ENCODE data around the gene CACNG4.
"Not testable (repeated sequence)": the region's sequence is repeated elsewhere in the genome, so short reads cannot be mapped to it uniquely, and the experiment has no call there.

Gene CACNG4

GRCh38 chr17:66964930-66965800, 658 bp downstream of the CACNG4 start:
- DNase-seq (ENCODE audit: low read depth), result no peak

DNA sequence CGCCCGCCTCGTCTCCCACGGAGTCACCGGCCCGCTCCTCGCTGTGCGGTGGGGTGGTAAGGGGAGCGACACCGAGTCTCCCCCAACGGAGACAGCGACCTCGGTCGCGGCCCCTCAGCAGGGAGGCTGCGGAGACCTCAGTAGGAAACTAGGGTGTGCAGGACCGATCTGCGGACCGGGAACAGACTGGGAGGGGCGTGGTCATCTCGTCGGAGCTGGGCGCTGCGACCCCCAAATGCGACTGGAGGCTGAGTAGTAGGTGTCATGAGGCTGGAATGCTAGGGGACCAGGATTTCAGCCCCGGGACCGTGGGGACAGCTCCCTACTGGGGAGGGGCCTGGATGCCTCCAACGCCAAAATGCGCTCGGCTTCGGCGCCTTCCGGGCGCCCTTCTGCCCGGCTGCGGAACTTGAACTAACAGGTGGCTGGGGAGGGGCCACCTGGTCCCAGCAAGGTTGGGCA, 1.3 kb downstream of the CACNG4 start:
- no peak for DNase-seq (ENCODE audit: low read depth)

DNA sequence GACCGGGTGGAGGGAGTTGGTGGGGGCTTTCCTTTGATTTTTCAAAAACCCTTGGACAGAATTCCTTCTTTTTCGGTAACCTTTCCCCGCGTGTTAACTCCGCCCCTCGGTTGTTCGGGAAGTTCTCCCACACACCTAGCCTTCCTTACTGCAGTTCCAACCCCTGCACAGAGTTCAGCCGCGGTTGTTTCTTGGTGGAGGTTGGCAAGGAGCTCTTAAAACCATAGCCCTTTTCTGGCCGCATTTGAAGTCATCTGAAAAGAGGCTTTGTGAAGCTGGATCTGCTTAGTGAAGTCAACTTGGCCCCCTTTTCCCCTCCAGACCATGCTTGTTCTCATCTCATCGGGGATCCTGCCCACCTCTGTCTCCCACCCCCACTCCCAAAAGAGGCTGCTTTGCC, 1.8 kb downstream of the CACNG4 start:
- no peak for DNase-seq (ENCODE audit: low read depth)

DNA sequence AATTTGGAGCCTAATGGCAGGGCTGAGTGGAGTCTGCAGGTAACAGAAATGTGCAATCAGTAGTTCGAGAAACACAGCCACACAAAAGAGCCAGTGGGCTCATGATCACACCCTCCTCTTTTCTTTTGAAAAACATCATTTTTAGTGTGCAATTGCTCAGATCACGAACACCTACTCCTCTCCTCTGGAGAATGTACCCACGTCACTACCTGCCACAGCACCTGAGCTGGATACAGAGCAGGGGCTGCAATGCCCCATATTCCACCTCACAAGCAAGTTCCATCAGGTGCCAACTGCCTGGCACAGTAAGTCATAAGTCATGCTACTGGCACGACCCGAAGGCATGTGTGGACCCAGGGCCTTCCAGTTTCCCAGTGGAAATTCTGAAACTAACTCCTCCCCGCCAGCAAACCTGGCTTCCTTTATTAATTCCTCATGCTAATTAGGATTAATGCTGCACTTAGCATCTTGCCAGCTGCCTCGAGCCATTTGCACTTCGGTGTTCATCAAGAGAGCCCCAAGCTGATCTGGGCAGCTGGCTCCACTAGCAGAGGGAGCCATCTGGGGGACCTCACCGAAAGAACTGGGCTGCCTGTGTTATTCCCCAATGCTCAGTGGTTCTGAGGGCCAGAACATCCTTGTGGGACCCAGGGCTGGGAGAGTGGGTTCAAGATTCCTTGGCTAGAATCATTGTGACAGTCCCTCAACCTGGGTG, 2.4 kb downstream of the CACNG4 start:
- no peak for DNase-seq (ENCODE audit: low read depth)

- no peak for DNase-seq (ENCODE audit: low read depth)
Observed at GRCh38 chr17:66967837-66968543, 3.5 kb downstream of the CACNG4 start.

- no peak for DNase-seq (ENCODE audit: low read depth)
Observed at GRCh38 chr17:66968916-66969315, 4.4 kb downstream of the CACNG4 start.

DNA sequence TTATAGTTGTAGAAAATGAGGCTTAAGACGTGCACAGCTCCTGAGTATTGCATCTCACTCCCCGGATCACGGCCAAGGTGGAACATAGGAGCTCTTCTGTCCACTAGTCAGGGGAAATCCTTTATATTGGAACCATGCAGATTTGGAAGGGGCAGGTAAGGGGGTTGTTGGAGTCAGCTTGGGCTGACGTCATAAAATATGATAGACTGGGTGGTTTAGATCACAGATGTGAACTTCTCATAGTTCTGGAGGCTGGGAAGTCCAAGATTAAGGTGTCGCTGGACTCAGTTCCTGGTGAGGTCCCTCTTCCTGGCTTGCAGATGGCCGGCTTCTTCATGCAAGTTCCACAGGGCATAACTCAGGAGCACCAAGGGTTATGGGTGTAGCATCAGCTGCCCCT, 5.6 kb downstream of the CACNG4 start:
- DNase-seq (ENCODE audit: low read depth), result no peak

GRCh38 chr17:66970797-66971196, 6.3 kb downstream of the CACNG4 start:
- DNase-seq (ENCODE audit: low read depth), result no peak

DNA sequence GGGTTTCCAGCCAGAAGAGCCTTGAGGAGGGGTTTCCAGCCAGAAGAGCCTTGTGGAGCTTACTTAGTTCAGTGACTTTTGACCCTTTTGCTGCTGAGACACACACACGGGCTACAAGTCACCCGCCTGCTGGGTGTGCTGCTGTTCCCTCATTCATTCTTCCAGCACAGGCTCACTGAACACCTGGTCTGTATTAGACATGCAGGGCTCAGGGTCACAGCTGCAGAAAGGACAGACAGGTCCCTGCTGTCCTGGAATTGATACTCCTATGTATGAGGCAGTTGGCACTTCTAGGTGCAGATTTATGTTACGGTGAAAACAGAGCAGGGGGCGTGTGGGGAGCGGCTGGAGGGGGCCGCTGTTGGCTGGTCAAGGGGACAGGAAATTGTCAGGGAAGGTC, 6.8 kb downstream of the CACNG4 start:
- no peak for DNase-seq (ENCODE audit: low read depth)

DNA sequence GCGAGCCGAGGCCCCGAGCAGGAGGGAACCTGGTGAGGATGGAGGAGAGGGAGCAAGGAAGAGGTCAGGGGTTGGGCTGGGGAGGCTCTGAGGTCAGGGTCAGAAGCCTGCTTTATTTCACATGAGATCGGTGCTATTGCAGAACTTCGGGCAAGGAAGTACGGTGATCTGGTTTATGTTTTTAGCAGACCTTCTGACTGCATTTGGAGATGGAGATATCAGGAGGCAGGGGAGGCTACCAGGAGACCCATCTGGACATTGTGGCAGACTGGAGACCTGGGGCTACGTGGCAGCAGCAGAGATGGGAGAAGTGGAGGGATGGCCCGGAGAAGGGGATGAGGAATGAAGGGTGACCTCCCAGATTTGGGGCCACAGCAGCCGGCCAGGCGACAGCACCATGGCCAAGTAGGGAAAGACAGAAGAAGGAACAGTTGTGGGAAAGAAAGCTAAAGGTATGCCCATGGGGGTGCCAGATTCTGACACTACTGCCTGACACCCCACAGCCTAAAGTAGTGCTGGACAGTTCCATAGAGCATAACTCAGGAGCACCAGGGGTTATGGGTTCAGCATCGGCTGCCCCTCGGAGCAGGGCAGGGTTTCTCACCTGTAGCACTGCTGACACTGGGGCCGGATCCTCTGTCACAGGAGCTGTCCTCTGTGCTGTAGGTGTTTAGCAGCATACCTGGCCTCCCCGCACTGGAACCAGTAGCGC, 7.4 kb downstream of the CACNG4 start:
- DNase-seq (ENCODE audit: low read depth), result no peak

DNA sequence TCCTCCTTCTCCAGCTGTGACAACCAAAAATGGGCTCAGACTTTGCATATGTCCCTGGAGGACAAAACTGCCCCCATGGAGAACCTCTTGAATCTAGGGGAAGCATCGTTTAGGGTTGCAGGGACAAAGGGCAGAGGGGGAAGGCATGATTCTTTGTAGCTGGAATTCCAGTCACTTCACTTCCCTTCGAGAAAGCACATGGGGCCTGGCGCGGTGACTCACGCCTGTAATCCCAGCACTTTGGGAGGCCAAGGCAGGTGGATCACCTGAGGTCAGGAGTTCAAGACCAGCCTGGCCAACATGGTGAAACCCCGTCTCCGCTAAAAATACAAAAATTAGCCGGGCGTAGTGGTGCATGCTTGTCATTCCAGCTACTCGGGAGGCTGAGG, 7.9 kb downstream of the CACNG4 start:
- DNase-seq (ENCODE audit: low read depth), result not testable (repeated sequence)

DNA sequence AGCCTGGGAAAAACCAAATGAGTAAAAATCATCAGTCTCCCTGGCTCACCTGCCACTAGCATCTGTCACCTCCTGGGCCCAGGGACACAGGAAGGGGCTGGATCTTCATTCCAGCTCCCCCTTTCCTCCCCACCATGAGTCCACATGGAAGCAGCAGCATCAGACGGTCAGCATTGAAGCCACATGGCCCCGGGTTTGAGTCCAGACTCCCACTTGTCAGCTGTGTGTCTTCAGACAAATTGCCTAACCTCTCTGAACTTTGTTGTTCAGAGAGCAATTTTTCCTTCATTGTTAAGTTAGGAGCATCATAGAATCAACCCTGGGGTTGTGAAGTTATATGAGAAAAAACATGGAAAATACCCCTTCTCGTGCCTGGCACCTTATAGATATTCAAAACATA, 10.7 kb downstream of the CACNG4 start:
- no peak for DNase-seq (ENCODE audit: low read depth)

DNA sequence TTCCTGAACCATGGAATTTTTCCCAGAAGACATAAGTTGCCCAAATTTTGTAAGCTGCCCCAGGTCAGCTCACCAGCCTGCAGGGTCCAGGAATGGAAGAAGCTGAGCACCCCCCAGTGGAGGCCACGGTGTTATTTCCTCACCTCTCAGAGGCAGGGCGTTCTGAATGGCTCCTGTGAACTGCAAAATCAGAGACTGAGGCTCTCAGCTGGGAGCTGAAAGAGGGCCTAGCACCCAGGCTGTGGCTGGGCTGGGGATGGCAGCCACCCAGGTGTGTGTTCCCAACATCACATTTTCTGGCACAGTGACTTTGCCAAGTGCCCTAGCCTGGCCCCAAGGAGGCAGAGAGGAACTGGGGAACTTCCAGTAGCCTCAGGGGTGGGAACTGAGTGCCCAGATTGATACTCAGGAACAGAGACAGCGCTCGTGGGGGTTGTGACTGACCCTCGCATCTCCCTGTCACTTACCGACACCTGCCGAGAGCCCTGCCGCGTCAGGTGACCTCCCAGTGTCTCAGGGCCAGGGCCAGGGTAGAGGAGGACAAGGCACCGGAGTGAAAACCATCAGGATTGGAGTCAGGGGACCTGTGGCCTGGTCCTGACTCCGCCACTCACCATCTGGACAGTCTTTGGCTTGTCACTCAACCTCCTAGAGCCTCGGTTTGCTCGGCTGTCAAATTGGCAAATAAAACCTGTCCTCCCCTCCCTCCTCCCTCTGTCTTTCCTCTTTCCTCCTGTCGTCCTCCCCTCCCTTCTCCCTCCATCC, 11.3 kb downstream of the CACNG4 start:
- no peak for DNase-seq (ENCODE audit: low read depth)

DNA sequence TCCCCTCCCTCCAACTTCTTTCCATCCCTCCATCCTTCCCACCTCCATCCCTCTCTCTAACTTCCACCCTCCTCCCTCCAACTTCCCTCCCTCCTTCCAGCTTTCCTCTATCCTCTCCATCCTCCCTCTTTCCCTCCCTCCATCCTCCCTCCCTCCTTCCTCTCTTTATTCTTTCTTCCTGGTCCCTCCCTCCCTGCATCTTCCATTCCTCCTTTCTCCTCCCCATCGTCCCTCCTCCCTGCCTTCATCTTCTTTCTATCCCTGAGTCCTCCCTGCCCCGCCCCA, 11.8 kb downstream of the CACNG4 start:
- no peak for DNase-seq (ENCODE audit: low read depth)

- no peak for DNase-seq (ENCODE audit: low read depth)
Observed at GRCh38 chr17:66976781-66977201, 12.3 kb downstream of the CACNG4 start.

- DNase-seq (ENCODE audit: low read depth), result no peak
Observed at GRCh38 chr17:66978514-66979061, 14.1 kb downstream of the CACNG4 start.

- DNase-seq (ENCODE audit: low read depth), result no peak
Observed at GRCh38 chr17:66980896-66981295, 16.4 kb downstream of the CACNG4 start.

DNA sequence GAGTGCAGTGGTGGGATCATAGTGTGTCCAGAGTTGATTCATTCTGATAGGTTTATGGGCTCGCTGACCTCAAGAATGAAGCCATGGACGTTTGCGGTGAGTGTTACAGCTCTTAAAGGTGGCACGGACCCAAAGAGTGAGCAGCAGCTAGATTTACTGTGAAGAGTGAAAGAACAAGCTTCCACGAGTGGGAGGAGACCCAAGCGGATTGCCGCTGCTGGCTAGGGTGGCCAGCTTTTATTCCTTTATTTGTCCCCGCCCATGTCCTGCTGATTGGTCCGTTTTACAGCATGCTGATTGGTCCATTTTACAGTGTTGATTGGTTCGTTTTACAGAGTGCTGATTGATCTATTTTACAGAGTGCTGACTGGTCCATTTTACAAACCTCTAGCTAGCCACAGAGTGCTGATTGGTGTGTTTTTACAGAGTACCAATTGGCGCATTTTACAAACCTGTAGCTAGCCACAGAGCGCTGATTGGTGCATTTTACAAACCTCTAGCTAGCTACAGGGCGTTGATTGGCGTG, 17.5 kb downstream of the CACNG4 start:
- peak; percentile 9 for DNase-seq (ENCODE audit: low read depth)

GRCh38 chr17:66983414-66984021, 19.0 kb downstream of the CACNG4 start:
- no peak for DNase-seq (ENCODE audit: low read depth)

GRCh38 chr17:66984730-66985129, 20.2 kb downstream of the CACNG4 start:
- no peak for DNase-seq (ENCODE audit: low read depth)
